Fibroblast of skin of scalp (primary cell): ENCODE data around the gene SYP. TPM values are rescaled to one million over a fixed set of nuclear protein-coding genes. Genes with fewer than 3 reads are reported as not detected.

Source experiments
- DNase-seq: peaks from one replicate; pipeline ENCODE4 v3.0.0-alpha.2; 2013
- polyA plus RNA-seq, 2 experiments: library from polyadenylated mRNA; unstranded; fragments of 120-200 nt; gene quantifications; one replicate each; pipeline ENCODE4 v1.2.1, GENCODE V29; 2013; ENCODE audit not compliant: insufficient read length in 2 of 2

Gene SYP
- polyA plus RNA-seq (2013, experiment 1 of 2; ENCODE audit: insufficient read length) = 1.0 TPM
- 1.7 TPM for polyA plus RNA-seq (2013, experiment 2 of 2; ENCODE audit: insufficient read length)

GRCh38 chrX:49199906-49200771 is at the start of gene SYP:
Gene SYP, minus strand, starts transcription at chrX:49200193. Its CDS starts 7 bp downstream, at chrX:49200186.
- peak; percentile 87 for DNase-seq

DNA sequence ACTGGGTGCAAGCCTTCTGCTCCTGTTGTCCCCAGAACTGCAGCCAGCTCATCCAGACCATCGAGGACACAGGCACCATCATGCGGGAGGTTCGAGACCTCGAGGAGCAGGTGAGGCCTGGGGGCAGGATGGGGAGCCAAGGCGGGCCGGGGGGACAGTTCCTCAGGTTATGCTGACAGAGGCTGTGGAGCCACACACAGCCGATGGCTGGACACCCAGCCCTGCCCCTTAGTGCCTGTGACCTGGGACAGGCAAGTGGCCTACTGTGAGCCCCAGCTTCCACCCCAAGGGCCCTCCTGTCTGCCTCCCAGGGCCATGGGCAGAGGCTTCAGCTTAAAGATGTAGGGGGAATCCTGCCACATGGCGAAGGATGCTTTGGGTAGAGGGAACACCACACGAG is 49.6 kb upstream of the SYP start:
- no peak for DNase-seq

DNA sequence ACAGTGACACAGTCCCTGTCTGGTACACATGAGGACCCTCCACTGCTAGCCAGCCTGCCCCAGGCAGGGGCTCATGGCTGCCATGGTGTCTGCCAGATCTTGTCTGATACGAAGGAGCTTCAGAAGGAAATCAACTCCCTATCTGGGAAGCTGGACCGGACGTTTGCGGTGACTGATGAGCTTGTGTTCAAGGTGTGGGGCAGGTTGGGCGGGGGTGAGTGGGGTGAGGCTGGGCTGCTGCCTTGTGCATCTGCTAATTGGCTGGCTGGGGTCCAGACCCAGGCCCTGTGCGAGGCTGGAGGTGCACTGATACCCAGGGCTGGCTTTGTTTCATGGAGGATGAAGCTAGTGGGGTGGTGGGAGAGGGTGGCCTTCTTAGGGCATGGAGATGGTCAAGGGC is 49.1 kb upstream of the SYP start:
- DNase-seq = no peak

DNA sequence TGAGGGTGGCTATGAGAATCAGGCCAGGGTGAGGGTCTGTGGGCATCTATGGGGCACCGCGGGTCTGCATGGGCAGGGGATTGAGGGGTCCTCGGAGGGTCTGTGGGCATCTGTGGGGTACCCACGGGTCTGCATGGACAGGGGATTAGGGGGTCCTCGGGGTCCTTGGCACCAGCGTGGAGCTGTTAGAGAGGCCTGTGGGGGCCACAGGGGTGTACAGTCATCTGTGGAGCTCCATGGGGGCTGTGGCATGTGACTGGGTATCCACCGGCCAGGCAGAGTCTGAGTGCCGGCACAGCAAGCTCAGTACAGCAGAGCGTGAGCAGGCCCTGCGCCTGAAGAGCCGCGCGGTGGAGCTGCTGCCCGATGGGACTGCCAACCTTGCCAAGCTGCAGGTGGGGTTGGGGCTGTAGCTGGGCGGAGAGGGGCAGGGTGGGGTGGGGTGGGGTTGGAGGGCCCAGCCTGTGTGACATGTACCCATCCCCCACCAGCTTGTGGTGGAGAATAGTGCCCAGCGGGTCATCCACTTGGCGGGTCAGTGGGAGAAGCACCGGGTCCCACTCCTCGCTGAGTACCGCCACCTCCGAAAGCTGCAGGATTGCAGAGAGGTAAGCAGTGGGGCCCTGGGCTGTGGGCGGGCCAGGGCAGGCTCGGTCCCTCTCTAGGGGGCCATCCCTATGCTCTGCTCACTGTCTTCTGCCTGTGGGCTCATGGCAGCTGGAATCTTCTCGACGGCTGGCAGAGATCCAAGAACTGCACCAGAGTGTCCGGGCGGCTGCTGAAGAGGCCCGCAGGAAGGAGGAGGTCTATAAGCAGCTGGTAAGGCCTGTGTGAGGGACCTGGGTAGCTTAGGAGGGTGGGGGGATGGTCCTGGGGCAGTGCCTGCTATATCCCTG is 48.2 kb upstream of the SYP start:
- no peak for DNase-seq

DNA sequence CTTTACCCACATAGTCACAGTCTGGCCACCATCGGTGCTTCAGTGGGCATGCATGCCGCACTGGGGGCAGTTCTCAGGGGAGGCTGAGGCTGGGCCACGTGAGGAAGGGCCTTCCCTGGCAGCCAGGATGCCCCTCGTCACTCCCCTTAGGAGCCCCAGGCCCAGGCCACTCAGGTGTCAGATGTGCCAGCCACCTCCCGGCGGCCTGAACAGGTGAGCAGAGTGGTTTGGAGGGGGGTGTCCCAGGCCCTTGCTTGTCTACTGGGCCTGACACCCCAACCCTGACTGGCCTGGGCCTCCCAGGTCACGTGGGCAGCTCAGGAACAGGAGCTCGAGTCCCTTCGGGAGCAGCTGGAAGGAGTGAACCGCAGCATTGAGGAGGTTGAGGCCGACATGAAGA is 47.4 kb upstream of the SYP start:
- DNase-seq = no peak

- DNase-seq = no peak
Measured at GRCh38 chrX:49246541-49246940, 46.5 kb upstream of the SYP start.

DNA sequence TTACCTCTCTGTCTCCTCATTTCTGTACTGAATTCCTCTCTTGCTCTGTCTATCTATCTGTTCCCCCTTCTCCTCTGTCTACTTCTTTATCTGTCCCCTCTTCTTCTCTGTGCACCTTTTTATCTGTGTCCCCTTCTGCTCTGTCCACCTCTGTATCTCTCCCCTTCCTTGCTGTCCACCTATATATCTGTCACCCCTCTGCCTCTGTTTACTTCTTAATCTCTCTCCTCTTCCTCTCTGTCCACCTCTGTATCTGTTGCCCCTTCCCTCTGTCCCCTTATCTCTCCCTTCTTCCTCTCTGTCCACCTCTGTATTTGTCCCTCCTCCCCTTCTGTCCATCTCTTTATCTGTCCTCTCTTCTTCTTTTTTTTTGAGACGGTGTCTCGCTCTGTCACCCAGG is 44.2 kb upstream of the SYP start:
- DNase-seq = no peak

DNA sequence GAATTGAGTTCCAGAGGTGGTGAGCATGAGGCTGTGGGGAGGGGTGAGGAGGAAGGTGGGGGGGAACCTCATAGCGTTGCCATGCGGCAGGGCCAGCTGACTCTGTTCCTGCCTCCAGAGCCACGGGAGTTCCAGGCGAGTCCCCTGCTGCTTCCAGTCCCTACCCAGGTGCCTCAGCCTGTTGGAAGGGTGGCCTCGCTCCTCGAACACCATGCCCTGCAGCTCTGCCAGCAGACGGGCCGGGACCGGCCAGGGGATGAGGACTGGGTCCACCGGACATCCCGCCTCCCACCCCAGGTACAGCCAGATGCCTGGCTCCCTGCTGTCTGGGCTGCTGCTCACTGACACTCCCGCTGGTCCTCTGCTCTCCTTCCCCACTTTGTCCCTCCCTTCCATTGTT is 43.2 kb upstream of the SYP start:
- no peak for DNase-seq

DNA sequence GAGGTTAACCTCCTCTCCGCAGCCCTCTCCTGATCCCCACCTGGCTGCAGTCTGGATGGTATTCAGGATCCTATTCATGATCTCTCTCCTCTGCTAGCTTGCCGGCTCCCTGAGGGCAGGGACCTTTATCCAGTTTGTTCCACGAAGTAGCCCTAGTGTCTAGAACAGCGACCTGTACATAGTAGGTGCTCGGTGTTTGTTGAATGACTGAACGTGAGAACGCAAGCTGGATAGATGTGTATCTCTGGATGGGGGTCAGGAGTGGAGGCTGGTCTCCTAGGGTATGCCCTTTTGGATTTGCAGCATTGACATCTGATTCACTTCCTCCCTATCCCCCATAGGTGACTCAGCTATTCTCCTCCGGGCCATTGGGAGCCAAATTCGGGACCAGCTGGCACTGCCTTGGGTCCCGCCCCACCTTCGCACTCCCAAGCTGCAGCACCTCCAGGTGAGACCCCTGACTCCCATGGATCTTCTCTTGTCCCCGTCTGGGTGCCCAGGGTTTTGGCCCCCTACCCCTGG is 42.6 kb upstream of the SYP start:
- DNase-seq = no peak

GRCh38 chrX:49238735-49239134 is 38.7 kb upstream of the SYP start:
- DNase-seq = no peak

- DNase-seq = no peak
Measured at GRCh38 chrX:49237060-49237459, 37.1 kb upstream of the SYP start.

DNA sequence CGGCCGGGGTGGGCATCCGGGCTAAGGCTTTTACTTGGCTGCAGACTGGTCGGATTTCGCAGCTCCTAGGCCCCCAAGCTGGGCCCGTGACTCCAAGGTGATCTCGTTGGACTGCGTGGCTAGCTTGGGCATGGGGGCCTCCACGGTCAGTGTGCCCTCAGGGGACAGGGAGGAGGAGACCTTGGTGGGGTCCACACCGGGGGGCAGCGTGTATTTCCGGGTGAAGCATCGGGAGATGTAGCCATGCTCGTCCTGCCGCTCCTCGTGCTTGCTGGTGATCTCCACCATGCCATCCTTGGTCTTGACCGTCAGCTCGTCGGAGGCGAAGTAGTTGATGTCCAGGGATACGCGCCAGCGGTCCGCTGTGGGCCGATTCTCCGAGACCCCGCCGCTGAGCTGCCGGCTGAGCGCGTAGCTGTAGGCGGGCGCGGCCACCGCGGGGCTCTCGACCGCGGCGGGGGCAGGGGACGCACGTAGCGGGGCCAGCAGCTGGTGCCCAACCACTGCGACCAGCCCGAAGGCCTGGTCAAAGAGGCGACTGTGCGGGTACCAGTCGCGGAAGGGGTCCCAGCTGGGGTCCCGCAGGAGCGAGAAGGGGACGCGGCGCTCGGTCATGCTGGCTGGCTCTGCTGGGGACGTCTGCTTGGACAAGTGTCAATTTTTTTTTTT is 34.0 kb upstream of the SYP start:
- DNase-seq = no peak

- DNase-seq = no peak
Measured at GRCh38 chrX:49233176-49233575, 33.2 kb upstream of the SYP start, which contains the start of gene CACNA1F. Gene CACNA1F, minus strand, starts transcription at chrX:49233340. Its CDS starts 31 bp downstream, at chrX:49233309.

- DNase-seq = no peak
Measured at GRCh38 chrX:49232525-49232924, 32.5 kb upstream of the SYP start.

GRCh38 chrX:49231333-49232000 is 31.5 kb upstream of the SYP start:
- DNase-seq = no peak

- DNase-seq = no peak
Measured at GRCh38 chrX:49230500-49231232, 30.7 kb upstream of the SYP start.

GRCh38 chrX:49228185-49228584 is 28.2 kb upstream of the SYP start:
- DNase-seq = no peak

DNA sequence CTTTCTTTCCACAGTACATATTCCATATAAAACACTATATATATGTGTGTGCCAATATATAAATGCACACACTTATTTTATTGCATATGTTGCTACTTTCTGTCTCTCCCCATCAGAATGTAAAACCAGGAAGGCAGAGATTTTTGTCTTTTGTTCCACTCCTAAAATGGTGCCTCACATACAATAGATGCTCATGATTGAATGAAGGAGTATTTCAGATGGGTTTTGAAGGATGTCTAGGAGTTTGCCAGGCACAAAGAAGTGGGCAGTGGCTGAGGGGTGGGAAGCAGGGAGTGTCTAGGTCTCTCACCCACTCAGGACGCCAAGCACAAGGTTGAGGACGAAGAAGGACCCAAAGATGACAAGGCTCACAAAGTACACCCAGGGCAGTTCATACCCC is 27.7 kb upstream of the SYP start:
- no peak for DNase-seq

DNA sequence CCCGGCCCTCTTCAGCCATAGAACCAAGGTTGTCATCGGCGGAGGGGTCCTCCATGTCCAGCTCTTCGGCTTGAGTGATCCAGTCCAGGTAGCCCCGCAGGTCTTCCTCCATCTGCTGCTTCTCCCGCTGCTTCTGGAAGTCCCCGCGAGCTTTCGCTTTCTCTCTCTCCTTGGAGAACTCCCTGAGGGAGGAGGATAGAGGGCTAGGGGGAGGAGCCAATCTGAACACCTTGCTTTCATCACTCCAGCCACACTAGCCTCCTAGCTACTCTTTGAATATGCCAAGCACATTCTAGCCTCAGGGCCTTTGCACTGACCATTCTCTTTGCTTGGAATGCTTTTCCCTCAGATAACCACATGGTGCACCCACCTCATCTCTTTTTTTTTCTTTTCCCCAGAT is 27.0 kb upstream of the SYP start:
- no peak for DNase-seq

DNA sequence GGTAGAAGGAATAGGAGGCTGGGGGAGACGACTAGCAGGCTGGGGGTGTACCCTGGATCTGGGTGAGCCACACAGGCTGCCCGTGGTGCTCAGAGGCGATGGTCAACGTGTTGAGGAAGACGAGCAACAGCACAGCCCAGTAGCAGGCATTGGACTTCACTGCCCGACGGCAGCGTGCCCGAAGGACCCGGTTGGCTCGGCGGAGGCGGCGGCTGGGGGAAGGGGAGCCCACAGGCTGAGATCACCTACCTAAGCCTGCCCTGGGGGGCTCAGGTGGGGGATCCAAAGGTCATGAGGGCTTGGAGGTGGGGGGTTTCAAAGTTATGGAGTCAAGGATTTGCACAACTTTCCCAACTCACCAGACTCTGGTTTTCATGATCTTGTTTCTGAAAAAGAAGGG is 25.9 kb upstream of the SYP start:
- DNase-seq = no peak

- DNase-seq = no peak
Measured at GRCh38 chrX:49221868-49222267, 21.9 kb upstream of the SYP start.
